CD4-positive, alpha-beta T cell treated with Interleukin-4 for 4 hours (primary cell): Measurements from ENCODE around the gene PTGFR.

Experiments
- DNase-seq: peaks from one replicate; pipeline ENCODE4 v3.0.0-alpha.2; 2020

Gene PTGFR

GRCh38 chr1:78520843-78521242, 30.1 kb downstream of the PTGFR start:
- DNase-seq: no peak

GRCh38 chr1:78522136-78522535, 31.4 kb downstream of the PTGFR start:
- no peak for DNase-seq

DNA sequence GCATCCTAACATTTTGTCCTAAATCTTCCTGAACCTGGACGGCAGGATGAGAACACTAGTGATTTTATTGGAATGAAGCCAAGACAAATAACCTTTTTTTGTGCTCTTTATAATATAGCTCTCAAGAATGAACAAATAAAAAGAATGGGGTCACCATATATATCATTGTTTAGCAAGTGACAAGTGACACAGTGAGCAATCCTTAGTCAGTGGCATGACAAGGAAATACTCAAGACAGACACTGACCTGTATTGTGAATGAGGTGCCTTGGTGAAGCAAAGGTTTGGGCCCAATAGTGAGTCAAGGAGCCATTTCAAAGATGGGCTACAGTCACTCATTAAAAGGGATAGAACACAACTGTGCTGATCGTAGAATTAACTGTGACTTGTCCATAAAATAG, 35.7 kb downstream of the PTGFR start:
- no peak for DNase-seq

- DNase-seq: no peak
These were observed 36.9 kb downstream of the PTGFR start for GRCh38 chr1:78527706-78528105.

- no peak for DNase-seq
These were observed 42.8 kb downstream of the PTGFR start for GRCh38 chr1:78533527-78533926.

GRCh38 chr1:78535286-78535685, 44.5 kb downstream of the PTGFR start:
- no peak for DNase-seq

GRCh38 chr1:78536427-78536826, 45.7 kb downstream of the PTGFR start:
- DNase-seq: no peak

GRCh38 chr1:78540048-78540447, 49.3 kb downstream of the PTGFR start:
- no peak for DNase-seq

GRCh38 chr1:78541479-78541878, 50.7 kb downstream of the PTGFR start:
- DNase-seq: no peak

DNA sequence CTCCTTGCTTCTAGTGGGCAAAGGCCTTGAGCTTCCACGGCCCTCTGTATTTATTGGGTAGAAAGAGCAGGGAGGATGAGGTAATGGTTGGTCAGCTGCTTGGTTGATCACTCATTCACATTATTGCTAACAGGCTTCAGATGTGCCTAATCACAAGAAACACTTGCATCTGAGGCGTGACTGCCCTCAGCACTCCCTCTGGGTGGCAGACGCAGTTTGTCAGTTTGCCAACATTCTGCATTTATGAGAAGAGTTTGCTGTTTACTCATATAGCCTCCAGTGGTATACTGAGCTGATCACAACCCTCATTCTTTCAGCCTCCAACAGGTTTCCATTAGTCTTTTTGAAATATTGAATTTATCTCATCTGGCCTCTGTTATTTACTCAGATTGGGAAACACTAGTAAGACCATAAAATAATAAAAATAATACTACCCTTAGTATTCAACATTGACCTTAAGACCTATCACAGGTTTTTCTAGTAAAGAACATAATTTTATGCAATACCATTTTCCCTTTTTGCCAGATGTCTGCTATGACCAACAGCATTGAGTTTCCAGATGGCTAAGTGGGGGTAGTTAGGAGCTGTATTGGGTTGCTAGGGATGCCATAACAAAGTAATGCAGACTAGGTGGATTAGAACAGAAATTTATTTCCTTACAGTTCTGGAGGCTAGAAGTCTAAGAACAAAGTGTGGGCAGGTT, 53.3 kb downstream of the PTGFR start:
- DNase-seq: no peak

- no peak for DNase-seq
These were observed 56.3 kb downstream of the PTGFR start for GRCh38 chr1:78547081-78547480.

DNA sequence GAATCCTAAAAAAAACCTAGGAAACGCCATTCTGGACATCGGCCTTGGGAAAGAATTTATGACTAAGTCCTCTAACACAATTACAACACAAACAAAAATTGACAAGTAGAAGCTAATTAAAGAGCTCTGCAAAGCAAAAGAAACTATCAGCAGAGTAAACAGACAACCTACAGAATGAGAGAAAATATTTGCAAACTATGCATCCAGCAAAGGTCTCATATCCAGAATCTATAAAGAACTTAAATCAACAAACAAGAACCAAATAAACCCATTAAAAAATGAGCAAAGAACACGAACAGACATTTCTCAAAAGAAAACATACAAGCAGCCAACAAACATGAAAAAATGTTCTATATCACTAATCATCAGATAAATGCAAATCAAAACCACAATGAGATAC, 58.6 kb downstream of the PTGFR start:
- DNase-seq: no peak

- no peak for DNase-seq
These were observed 59.1 kb downstream of the PTGFR start for GRCh38 chr1:78549891-78550290.

- DNase-seq: no peak
These were observed 63.1 kb downstream of the PTGFR start for GRCh38 chr1:78553859-78554258.

DNA sequence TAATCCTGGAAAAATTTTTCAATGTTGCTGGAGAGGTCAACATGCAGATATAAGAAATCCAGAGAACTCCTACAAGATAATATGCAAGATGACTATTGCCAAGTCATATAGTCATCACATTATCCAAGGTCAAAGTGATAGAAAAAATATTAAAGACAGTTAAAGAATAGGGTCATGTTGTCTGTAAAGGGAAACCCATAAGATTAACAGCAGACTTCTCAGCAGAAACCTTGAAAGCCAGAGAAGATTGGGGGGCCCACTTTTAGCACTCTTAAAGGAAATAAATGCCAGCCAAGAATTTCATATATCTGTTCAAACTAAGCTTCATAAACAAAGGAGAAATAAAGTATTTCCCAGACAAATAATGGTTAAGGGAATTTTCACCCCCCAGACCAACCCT, 64.1 kb downstream of the PTGFR start:
- no peak for DNase-seq

- no peak for DNase-seq
These were observed 68.9 kb downstream of the PTGFR start for GRCh38 chr1:78559680-78560079.

DNA sequence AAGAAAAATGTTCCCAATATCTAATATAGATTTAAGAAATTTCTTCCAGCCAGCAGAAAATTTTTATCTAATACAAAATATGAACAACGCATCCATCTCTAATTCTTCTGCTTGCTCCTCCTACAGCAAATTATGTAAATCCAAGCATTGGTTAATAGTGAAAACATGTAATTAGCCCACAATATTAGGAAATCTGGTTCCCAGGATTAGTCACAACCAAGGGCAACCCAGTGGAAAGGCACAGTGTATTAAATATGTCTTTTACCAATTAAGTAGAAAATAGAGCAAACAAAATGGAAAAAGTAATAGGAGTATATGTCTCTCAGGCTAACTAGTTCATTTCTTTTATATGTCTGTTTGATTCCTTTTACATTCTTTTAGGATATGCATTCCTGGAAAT, 70.0 kb downstream of the PTGFR start:
- DNase-seq: no peak

DNA sequence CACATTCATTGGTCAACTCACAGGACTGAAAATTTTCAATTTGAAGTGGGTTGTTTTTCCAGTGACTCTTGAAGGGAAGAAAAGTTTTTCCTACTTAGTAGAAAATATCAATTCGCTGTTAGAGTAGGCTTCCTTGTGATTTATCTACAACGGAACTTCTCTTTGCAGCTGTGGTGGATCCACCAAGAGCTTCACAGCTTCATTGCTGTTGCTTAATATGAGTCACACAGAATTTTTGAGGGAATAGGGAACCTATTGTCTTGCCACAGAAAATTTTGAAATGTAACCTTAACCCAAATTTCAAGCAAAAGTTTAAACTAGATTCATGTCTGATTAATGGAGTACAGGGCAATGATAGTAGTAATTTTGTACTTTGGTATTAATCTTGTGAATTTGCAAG, 71.1 kb downstream of the PTGFR start:
- no peak for DNase-seq

DNA sequence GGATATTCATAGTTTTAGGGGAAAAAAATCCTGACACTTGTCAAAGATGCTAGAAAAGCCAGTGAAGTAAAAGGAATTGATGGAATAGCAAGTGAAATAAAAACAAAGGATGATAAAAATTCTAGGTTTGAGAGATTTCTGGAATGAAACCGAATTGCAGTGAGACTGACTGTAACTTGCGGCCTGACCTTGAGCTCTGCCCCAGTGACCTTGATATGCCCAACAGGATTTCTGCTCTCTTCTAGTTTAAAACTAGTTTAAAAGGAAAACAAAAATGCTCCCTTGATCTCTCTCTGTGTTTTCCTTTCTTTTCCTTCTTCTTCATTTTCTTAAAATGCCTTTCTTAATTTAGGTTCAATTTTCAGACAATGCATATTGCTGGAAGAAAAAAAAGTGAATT, 74.6 kb downstream of the PTGFR start:
- no peak for DNase-seq

DNA sequence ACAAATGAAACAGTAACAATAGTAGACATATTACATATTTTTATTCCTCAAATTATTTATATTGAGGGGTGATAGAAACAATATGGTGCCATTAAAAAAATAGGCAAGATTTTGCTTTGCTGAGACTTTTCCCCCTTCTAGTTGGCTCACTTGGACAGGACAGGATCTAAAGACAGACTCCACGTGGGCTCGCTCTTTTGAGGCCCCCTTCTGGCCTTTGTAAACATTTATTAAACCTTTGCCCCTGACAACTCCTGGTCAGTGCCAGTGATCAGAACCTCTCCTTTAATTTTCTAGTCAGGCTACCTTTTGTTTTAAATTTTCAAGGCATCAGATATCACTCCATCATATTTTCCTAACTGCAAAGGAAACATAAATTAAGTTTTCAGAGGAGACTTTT, 79.8 kb downstream of the PTGFR start:
- no peak for DNase-seq

- no peak for DNase-seq
These were observed 86.7 kb downstream of the PTGFR start for GRCh38 chr1:78577257-78578100.

GRCh38 chr1:78586572-78586971, 95.8 kb downstream of the PTGFR start:
- DNase-seq: no peak

GRCh38 chr1:78587211-78587610, 96.4 kb downstream of the PTGFR start:
- no peak for DNase-seq
